ENCODE results near the gene ITGA5.

ITGA5 gene

DNA sequence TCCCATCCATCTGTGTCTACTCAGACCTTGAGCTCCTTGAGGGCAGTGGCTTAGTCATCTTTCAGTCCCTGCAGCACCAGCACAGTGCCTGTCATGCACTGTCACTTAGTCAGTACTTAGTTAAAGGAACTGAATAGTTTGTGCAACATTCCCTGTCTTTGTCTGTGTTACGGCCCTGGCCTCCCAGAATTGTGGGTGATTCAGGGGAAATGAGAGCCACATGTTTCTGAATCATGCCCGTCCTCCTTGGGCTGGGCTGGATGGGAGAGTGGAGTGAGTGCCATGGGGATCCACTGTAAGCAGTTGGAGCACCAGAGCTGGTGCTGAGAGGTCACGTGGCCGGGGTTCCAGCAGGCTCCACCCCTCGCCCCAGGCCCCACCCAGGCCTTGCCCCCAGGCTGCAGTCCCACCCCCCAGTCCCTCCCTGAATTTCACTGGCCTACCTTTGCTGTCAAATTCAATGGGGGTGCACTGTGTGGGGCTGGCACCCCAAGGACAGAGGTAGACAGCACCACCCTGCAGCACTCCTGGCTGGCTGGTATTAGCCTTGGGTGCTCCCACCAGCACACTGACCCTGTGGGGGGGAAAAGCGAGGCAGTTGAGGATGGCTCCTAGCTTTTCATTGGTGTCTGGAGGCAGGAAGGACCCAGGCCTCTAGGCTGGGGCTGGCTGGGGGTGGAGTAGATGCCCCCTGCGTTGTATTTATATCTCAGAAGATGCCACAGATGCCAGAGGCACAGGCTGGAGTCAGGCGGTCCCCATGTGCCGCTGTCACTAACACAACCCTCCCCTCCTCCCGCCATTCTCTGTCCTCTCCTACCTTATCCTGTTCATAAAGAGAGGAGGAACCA is 7.5 kb downstream of the ITGA5 start:
- no peaks in the 10 kb centered on the region for H3K9me2 ChIP-seq (replicated peaks; ENCODE audit: control insufficient read depth, low read length)
- H3K9me3 ChIP-seq (ENCODE audit: control insufficient read depth, insufficient read depth, low read length), result no peaks in the 10 kb centered on the region
- TF ChIP-seq CTCF (IDR thresholded peaks at IDR 0.05; ENCODE audit: low read depth, low read length, poor library complexity, severe bottlenecking) (no peak), EZH2phosphoT487 (IDR thresholded peaks at IDR 0.05; ENCODE audit: borderline replicate concordance, low read length) (no peak)
- peaks cover 18% of the 10 kb centered on the region for H3K27me3 ChIP-seq (ENCODE audit: control insufficient read depth, low read length)
- H4K20me1 ChIP-seq (ENCODE audit: control insufficient read depth, insufficient read depth, low read depth, low read length), result no peaks in the 10 kb centered on the region
- peaks cover 21% of the 10 kb centered on the region for H3K4me1 ChIP-seq (ENCODE audit: control insufficient read depth, low read length)
- no peaks in the 10 kb centered on the region for H3F3A ChIP-seq (ENCODE audit: control insufficient read depth, insufficient read depth)
- no peak overlapping the region for H3K4me2 ChIP-seq (ENCODE audit: low read length)
- H3K27ac ChIP-seq (ENCODE audit: low read depth, low read length), result no peak overlapping the region
- no peaks in the 10 kb centered on the region for H3K79me2 ChIP-seq (ENCODE audit: control insufficient read depth, low read length)
- no peak overlapping the region for H3K4me3 ChIP-seq (ENCODE audit: low read length)
- H3K36me3 ChIP-seq (ENCODE audit: control insufficient read depth, low read length), result no peaks in the 10 kb centered on the region

DNA sequence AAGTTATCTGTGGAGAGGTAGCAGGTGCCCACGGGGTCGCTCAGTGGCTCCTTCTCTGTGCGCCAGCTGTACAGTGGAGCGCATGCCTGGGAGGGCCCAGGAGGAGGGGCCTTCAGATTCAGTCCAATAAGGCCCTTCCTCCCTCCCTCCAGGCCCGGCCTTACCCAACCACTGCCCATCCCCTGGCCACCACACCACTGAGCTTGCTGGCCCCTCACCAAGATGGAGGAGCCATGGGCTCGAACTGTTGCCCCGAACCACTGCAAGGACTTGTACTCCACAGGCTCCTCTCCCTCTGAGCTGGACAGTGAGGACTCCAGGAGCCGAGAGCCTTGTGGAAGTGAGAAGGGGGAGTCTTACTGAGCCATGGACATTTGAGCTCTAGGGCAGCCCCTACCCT is 9.8 kb downstream of the ITGA5 start:
- H4K20me1 ChIP-seq (ENCODE audit: control insufficient read depth, insufficient read depth, low read depth, low read length), result no peaks in the 10 kb centered on the region
- H3K4me2 ChIP-seq (ENCODE audit: low read length), result no peak overlapping the region
- no peaks in the 10 kb centered on the region for H3K9me2 ChIP-seq (replicated peaks; ENCODE audit: control insufficient read depth, low read length)
- H3F3A ChIP-seq (ENCODE audit: control insufficient read depth, insufficient read depth), result no peaks in the 10 kb centered on the region
- H3K27me3 ChIP-seq (ENCODE audit: control insufficient read depth, low read length), result peaks cover 13% of the 10 kb centered on the region
- no peak for TF ChIP-seq CTCF (IDR thresholded peaks at IDR 0.05; ENCODE audit: low read depth, low read length, poor library complexity, severe bottlenecking)
- no peak for TF ChIP-seq EZH2phosphoT487 (IDR thresholded peaks at IDR 0.05; ENCODE audit: borderline replicate concordance, low read length)
- H3K4me1 ChIP-seq (ENCODE audit: control insufficient read depth, low read length), result peaks cover 21% of the 10 kb centered on the region
- H3K36me3 ChIP-seq (ENCODE audit: control insufficient read depth, low read length), result no peaks in the 10 kb centered on the region
- no peaks in the 10 kb centered on the region for H3K9me3 ChIP-seq (ENCODE audit: control insufficient read depth, insufficient read depth, low read length)
- H3K27ac ChIP-seq (ENCODE audit: low read depth, low read length), result no peak overlapping the region
- no peak overlapping the region for H3K4me3 ChIP-seq (ENCODE audit: low read length)
- H3K79me2 ChIP-seq (ENCODE audit: control insufficient read depth, low read length), result no peaks in the 10 kb centered on the region

DNA sequence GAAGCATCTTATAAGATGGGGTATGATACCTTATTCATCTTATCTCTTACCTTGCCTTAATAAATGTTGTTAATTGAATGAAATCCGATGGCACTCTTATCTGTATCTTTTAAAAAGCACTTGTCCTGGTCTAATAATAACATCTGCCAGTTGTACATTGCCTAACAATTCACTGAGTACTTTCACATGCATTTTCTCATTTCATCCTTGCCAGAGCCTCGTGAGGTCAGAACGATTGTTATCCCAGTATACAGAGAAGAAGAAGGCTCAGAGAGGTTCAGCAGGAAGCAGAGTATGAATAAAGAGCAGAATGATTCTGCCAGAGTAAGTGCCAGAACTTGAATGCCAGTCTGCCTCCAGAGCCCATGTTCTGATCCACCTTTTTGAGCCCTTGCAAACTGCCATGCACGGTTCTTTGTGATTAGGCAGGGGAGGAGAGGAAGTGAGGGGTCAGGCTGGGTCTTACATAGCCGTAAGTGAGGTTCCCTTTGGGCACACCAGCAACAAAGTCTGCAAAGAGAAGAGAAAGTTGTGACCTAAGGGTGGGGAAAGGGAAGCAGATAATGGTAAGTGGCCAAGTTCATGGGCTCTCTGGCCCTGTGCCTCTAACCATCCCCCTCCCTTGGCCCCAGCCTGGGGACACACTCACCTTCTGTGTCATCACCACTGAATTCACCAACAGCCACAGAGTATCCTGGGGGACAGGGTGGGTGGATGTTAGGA is 11.7 kb downstream of the ITGA5 start:
- peaks cover 17% of the 10 kb centered on the region for H3K27me3 ChIP-seq (ENCODE audit: control insufficient read depth, low read length)
- H3K36me3 ChIP-seq (ENCODE audit: control insufficient read depth, low read length), result no peaks in the 10 kb centered on the region

More for the DNA sequence above, 11.7 kb downstream of the ITGA5 start:
- Histone ChIP-seq H3K9me3 (ENCODE audit: control insufficient read depth, insufficient read depth, low read length) (no peaks in the 10 kb centered on the region), H3K79me2 (ENCODE audit: control insufficient read depth, low read length) (no peaks in the 10 kb centered on the region), H3K9me2 (replicated peaks; ENCODE audit: control insufficient read depth, low read length) (no peaks in the 10 kb centered on the region), H4K20me1 (ENCODE audit: control insufficient read depth, insufficient read depth, low read depth, low read length) (no peaks in the 10 kb centered on the region), H3K4me3 (ENCODE audit: low read length) (no peak overlapping the region), H3K4me1 (ENCODE audit: control insufficient read depth, low read length) (peaks cover 6% of the 10 kb centered on the region; the same call in 1 of the 2 replicates), H3K4me2 (ENCODE audit: low read length) (no peak overlapping the region), H3F3A (ENCODE audit: control insufficient read depth, insufficient read depth) (no peaks in the 10 kb centered on the region), H3K27ac (ENCODE audit: low read depth, low read length) (no peak overlapping the region)
- no peak for TF ChIP-seq CTCF (IDR thresholded peaks at IDR 0.05; ENCODE audit: low read depth, low read length, poor library complexity, severe bottlenecking)
- TF ChIP-seq EZH2phosphoT487 (IDR thresholded peaks at IDR 0.05; ENCODE audit: borderline replicate concordance, low read length), result no peak
